ENCODE data around the gene FLRT1.
"Not testable (repeated sequence)": the region's sequence is repeated elsewhere in the genome, so short reads cannot be mapped to it uniquely, and the experiment has no call there.

The FLRT1 gene

DNA sequence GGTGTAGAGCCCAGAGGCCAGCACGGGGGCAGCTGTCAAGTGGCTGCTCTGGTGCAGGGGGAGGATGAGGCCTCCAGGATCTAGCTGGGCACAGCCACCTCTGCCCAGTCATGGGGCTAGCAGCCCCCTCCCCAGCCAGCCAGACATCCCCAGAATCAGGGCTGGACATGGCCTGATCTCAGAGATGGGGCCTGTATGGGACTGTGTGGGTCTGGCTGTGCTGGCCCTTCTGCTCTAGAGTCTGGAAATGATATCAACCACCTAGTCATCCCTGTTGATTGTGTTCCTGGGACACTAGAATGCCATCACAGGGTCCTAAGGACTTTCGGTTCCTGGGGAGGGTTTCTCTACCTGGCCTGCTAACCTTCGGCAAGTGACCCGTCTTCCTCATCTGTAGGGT lies 2.8 kb downstream of the FLRT1 start:
- no peaks in the 10 kb centered on the region for H3K36me3 Mint-ChIP-seq (ENCODE audit: low read depth)
- H3K9me3 Mint-ChIP-seq: no peaks in the 10 kb centered on the region
- no peak overlapping the region for H3K4me3 Mint-ChIP-seq
- peaks cover 74% of the 10 kb centered on the region for H3K27me3 Mint-ChIP-seq
- no peak overlapping the region for H3K27ac Mint-ChIP-seq
- intact Hi-C loops (cut with micrococcal nuclease): no loop called here
- peaks cover 16% of the 10 kb centered on the region for H3K4me1 Mint-ChIP-seq (ENCODE audit: low read depth)

GRCh38 chr11:64039012-64039665 lies 3.4 kb downstream of the FLRT1 start:
- intact Hi-C loops (cut with micrococcal nuclease): no loop called here
- H3K27me3 Mint-ChIP-seq: peaks cover 69% of the 10 kb centered on the region
- no peaks in the 10 kb centered on the region for H3K9me3 Mint-ChIP-seq
- H3K27ac Mint-ChIP-seq: no peak overlapping the region
- no peak overlapping the region for H3K4me3 Mint-ChIP-seq
- H3K36me3 Mint-ChIP-seq (ENCODE audit: low read depth): no peaks in the 10 kb centered on the region
- H3K4me1 Mint-ChIP-seq (ENCODE audit: low read depth): peaks cover 13% of the 10 kb centered on the region

- peaks cover 5% of the 10 kb centered on the region for H3K4me1 Mint-ChIP-seq (ENCODE audit: low read depth)
- peaks cover 60% of the 10 kb centered on the region for H3K27me3 Mint-ChIP-seq
- no peaks in the 10 kb centered on the region for H3K36me3 Mint-ChIP-seq (ENCODE audit: low read depth)
- H3K4me3 Mint-ChIP-seq: no peak overlapping the region
- H3K9me3 Mint-ChIP-seq: no peaks in the 10 kb centered on the region
- intact Hi-C loops (cut with micrococcal nuclease): loop anchor here (5.0 kb wide), 1 partner anchor 106 kb away; no protein-coding TSS in a partner anchor
- H3K27ac Mint-ChIP-seq: no peak overlapping the region
These were observed 5.1 kb downstream of the FLRT1 start for GRCh38 chr11:64040684-64041322.

DNA sequence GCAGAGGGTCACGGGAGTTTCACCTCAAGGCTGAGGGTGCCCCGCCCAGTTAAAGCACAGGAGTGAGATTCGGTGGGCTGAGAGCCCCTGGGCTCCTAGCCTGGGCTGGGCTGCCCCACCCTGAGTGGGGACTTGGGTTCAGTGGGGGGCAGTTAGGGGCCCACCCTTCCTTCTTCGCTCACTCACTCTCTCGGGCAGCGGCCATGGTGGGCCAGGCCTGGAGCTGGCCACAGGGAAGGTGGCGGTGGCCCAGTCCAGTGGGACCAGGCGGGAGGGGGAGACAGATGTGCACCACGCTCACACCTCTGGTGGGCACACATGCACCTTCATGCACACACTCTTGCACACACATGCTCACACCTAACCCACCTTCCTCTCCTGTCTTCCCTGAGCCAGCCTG lies 6.1 kb downstream of the FLRT1 start:
- Mint-ChIP-seq H3K27me3 (peaks cover 55% of the 10 kb centered on the region), H3K4me1 (ENCODE audit: low read depth) (peaks cover 5% of the 10 kb centered on the region), H3K4me3 (no peak overlapping the region), H3K9me3 (no peaks in the 10 kb centered on the region), H3K36me3 (ENCODE audit: low read depth) (no peaks in the 10 kb centered on the region), H3K27ac (no peak overlapping the region)
- intact Hi-C loops (cut with micrococcal nuclease): loop anchor here (5.0 kb wide), 1 partner anchor 105 kb away; no protein-coding TSS in a partner anchor

GRCh38 chr11:64042301-64042700 lies 6.6 kb downstream of the FLRT1 start:
- intact Hi-C loops (cut with micrococcal nuclease): loop anchor here (5.0 kb wide), 1 partner anchor 105 kb away; no protein-coding TSS in a partner anchor
- Mint-ChIP-seq H3K27me3 (peaks cover 50% of the 10 kb centered on the region), H3K9me3 (no peaks in the 10 kb centered on the region), H3K4me3 (no peak overlapping the region), H3K4me1 (ENCODE audit: low read depth) (peaks cover 8% of the 10 kb centered on the region), H3K36me3 (ENCODE audit: low read depth) (no peaks in the 10 kb centered on the region), H3K27ac (no peak overlapping the region)

GRCh38 chr11:64043545-64043944 lies 7.8 kb downstream of the FLRT1 start:
- intact Hi-C loops (cut with micrococcal nuclease): loop anchor here (5.0 kb wide), 1 partner anchor 104 kb away; no protein-coding TSS in a partner anchor
- Mint-ChIP-seq H3K27ac (no peak overlapping the region), H3K9me3 (no peaks in the 10 kb centered on the region), H3K4me3 (no peak overlapping the region), H3K36me3 (ENCODE audit: low read depth) (no peaks in the 10 kb centered on the region), H3K4me1 (ENCODE audit: low read depth) (peaks cover 13% of the 10 kb centered on the region), H3K27me3 (peaks cover 38% of the 10 kb centered on the region)

- H3K27ac Mint-ChIP-seq: no peak overlapping the region
- H3K36me3 Mint-ChIP-seq (ENCODE audit: low read depth): no peaks in the 10 kb centered on the region
- peaks cover 25% of the 10 kb centered on the region for H3K27me3 Mint-ChIP-seq
- H3K4me3 Mint-ChIP-seq: no peak overlapping the region
- intact Hi-C loops (cut with micrococcal nuclease): loop anchor here (5.0 kb wide), 1 partner anchor 102 kb away; no protein-coding TSS in a partner anchor
- H3K9me3 Mint-ChIP-seq: no peaks in the 10 kb centered on the region
- peaks cover 13% of the 10 kb centered on the region for H3K4me1 Mint-ChIP-seq (ENCODE audit: low read depth)
These were observed 9.1 kb downstream of the FLRT1 start for GRCh38 chr11:64044730-64045393.

DNA sequence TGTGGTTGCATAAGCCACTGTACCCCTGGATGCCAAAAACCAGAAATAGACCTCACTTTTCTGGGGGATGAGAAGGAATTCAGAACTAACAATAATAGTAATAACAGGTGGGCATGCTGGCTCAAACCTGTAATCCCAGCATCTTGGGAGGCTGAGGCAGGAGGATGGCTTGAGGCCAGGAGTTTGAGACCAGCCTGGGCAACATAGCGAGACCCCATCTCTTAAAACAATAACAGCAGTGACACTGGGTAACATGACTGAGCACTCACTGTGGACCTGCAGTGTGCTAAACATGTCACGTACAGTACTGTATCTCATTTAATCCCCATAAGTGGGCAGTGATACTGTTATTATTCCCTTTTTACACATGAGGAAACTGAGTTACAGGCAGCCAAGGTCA lies 10.0 kb downstream of the FLRT1 start:
- H3K4me1 Mint-ChIP-seq (ENCODE audit: low read depth): peaks cover 13% of the 10 kb centered on the region

GRCh38 chr11:64047373-64047772 lies 11.6 kb downstream of the FLRT1 start:
- H3K9me3 Mint-ChIP-seq; H3K27me3 Mint-ChIP-seq; H3K4me3 Mint-ChIP-seq; H3K36me3 Mint-ChIP-seq (ENCODE audit: low read depth); intact Hi-C loops (cut with micrococcal nuclease): not testable (repeated sequence)
- Mint-ChIP-seq H3K27ac (peak overlapping the region; percentile 22), H3K4me1 (ENCODE audit: low read depth) (peaks cover 13% of the 10 kb centered on the region)

More for the DNA sequence above, 10.0 kb downstream of the FLRT1 start:
- Mint-ChIP-seq H3K9me3 (no peaks in the 10 kb centered on the region), H3K27ac (no peak overlapping the region), H3K36me3 (ENCODE audit: low read depth) (no peaks in the 10 kb centered on the region), H3K27me3 (peaks cover 16% of the 10 kb centered on the region), H3K4me3 (no peak overlapping the region)
- intact Hi-C loops (cut with micrococcal nuclease): no loop called here

- Mint-ChIP-seq H3K4me3 (no peak overlapping the region), H3K4me1 (ENCODE audit: low read depth) (peaks cover 13% of the 10 kb centered on the region), H3K27me3 (peaks cover 5% of the 10 kb centered on the region), H3K9me3 (no peaks in the 10 kb centered on the region), H3K36me3 (ENCODE audit: low read depth) (no peaks in the 10 kb centered on the region), H3K27ac (no peak overlapping the region)
- intact Hi-C loops (cut with micrococcal nuclease): no loop called here
These were observed 12.5 kb downstream of the FLRT1 start for GRCh38 chr11:64048042-64048854.

GRCh38 chr11:64049509-64049908 lies 13.8 kb downstream of the FLRT1 start:
- H3K36me3 Mint-ChIP-seq (ENCODE audit: low read depth): no peaks in the 10 kb centered on the region
- H3K27ac Mint-ChIP-seq: no peak overlapping the region
- peaks cover 12% of the 10 kb centered on the region for H3K4me1 Mint-ChIP-seq (ENCODE audit: low read depth)
- no peak overlapping the region for H3K4me3 Mint-ChIP-seq
- H3K9me3 Mint-ChIP-seq: no peaks in the 10 kb centered on the region
- intact Hi-C loops (cut with micrococcal nuclease): no loop called here
- peaks cover 3% of the 10 kb centered on the region for H3K27me3 Mint-ChIP-seq

DNA sequence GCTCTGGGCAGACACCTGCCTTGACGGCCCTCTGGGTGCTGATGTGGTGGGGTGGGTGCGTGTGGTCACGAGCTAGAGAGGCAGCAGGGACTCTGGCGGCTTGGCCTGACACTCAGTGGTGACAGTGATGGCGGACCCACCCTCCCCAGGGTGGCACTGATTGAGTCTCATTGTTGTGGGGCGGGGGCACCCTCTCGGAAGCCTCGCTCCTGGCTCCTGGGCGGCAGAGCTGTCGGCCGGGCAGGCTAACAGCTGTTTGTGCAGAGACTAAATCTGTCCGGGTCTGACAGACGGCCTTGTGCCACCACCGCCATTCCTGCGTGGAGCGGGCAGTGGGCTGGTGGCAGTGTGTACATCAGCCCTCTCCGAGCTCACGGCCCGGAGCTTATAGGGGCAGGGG lies 15.6 kb downstream of the FLRT1 start:
- no peaks in the 10 kb centered on the region for H3K36me3 Mint-ChIP-seq (ENCODE audit: low read depth)
- H3K4me3 Mint-ChIP-seq: no peak overlapping the region
- H3K27ac Mint-ChIP-seq: no peak overlapping the region
- H3K9me3 Mint-ChIP-seq: no peaks in the 10 kb centered on the region
- H3K4me1 Mint-ChIP-seq (ENCODE audit: low read depth): peaks cover 8% of the 10 kb centered on the region
- H3K27me3 Mint-ChIP-seq: peaks cover 8% of the 10 kb centered on the region
- intact Hi-C loops (cut with micrococcal nuclease): no loop called here

DNA sequence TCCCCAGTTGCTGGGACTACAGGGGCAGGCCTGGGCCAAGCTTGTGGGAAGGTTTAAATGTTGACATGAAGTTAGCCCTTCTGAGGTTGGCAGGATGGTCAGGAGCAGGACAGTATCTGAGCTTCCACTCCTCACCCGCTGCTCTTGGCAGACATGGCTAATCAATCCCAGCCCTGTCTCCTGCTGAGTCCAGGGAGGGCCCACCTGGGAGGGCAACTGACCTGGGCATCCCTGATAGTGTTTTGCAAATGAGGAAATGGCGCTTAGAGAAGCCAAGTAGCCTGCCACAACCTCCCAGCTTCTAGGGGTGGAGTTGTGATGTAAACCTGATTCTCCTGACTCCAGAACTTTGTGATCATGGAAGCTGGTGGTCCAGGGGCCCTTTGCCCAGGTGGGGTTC lies 16.7 kb downstream of the FLRT1 start:
- peaks cover 13% of the 10 kb centered on the region for H3K27me3 Mint-ChIP-seq
- intact Hi-C loops (cut with micrococcal nuclease): no loop called here
- no peak overlapping the region for H3K4me3 Mint-ChIP-seq
- no peak overlapping the region for H3K27ac Mint-ChIP-seq
- no peaks in the 10 kb centered on the region for H3K36me3 Mint-ChIP-seq (ENCODE audit: low read depth)
- H3K9me3 Mint-ChIP-seq: no peaks in the 10 kb centered on the region
- peaks cover 4% of the 10 kb centered on the region for H3K4me1 Mint-ChIP-seq (ENCODE audit: low read depth)
